HG03039 (cell line): ENCODE measurements around the gene CHRM1.

Experiments used
- ATAC-seq: cut with Tn5 transposase; IDR thresholded peaks from one replicate; pipeline ENCODE4 v1.9.1; 2021; ENCODE audit warnings: mild to moderate bottlenecking, moderate library complexity; ENCODE audit not compliant: unreplicated experiment

CHRM1 gene

GRCh38 chr11:62925745-62926679 is 4.8 kb upstream of the CHRM1 start:
- ATAC-seq = no peak

- no peak for ATAC-seq
Observed at GRCh38 chr11:62925308-62925707, 4.1 kb upstream of the CHRM1 start.

- ATAC-seq = no peak
Observed at GRCh38 chr11:62923601-62924411, 2.6 kb upstream of the CHRM1 start.

GRCh38 chr11:62922653-62923431 is 1.7 kb upstream of the CHRM1 start:
- ATAC-seq = no peak

GRCh38 chr11:62922189-62922589 is 1.0 kb upstream of the CHRM1 start:
- ATAC-seq = no peak

- ATAC-seq = no peak
Observed at GRCh38 chr11:62921573-62922188, 518 bp upstream of the CHRM1 start.

- no peak for ATAC-seq
Observed at GRCh38 chr11:62919898-62920640, 1.1 kb downstream of the CHRM1 start.

GRCh38 chr11:62919476-62919875 is 1.7 kb downstream of the CHRM1 start:
- no peak for ATAC-seq

GRCh38 chr11:62918531-62918930 is 2.6 kb downstream of the CHRM1 start:
- ATAC-seq = no peak

- no peak for ATAC-seq
Observed at GRCh38 chr11:62917906-62918502, 3.2 kb downstream of the CHRM1 start.

GRCh38 chr11:62914416-62914815 is 6.7 kb downstream of the CHRM1 start:
- ATAC-seq = no peak

- no peak for ATAC-seq
Observed at GRCh38 chr11:62912268-62912667, 8.9 kb downstream of the CHRM1 start.

GRCh38 chr11:62911137-62912130 is 9.7 kb downstream of the CHRM1 start:
- ATAC-seq = no peak

- no peak for ATAC-seq
Observed at GRCh38 chr11:62910141-62910882, 10.9 kb downstream of the CHRM1 start.

GRCh38 chr11:62909107-62909894 is 11.9 kb downstream of the CHRM1 start:
- no peak for ATAC-seq

GRCh38 chr11:62908468-62909072 is 12.6 kb downstream of the CHRM1 start:
- ATAC-seq = no peak
